ENCODE data around the gene TCTN2.
A peak's percentile ranks its signal among the peaks of the same experiment; 100 is the strongest.

The TCTN2 gene

DNA sequence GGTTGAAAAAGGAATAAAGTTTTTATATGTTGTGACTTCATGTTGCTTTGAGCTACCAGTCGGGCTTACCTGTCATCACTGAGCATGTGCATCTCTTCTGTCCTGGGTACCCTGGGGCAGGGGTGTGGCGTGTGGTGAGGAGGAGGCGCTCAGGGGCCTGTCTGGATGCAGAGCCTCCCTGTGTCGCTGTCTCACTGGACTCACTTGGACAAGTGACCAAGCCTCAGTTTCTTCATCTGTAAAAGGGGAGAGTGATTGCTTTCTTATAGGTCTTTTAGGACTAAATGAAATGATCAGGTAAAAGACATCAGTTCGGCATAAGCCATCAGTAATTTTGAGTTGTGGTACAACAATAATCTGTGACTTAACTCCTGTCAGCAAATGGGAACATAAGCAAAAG lies 63.4 kb downstream of the TCTN2 start:
- no peaks in the 10 kb centered on the region for H3K27me3 ChIP-seq
- no peak for TF ChIP-seq CTCF (IDR thresholded peaks at IDR 0.05; ENCODE audit: low read depth, low read length)
- peaks cover 53% of the 10 kb centered on the region for H3K36me3 ChIP-seq
- H3K4me1 ChIP-seq: no peaks in the 10 kb centered on the region
- H3K4me3 ChIP-seq (ENCODE audit: low read depth, low read length): no peak overlapping the region
- no peaks in the 10 kb centered on the region for H3K9me3 ChIP-seq
- DNase-seq: no peak

DNA sequence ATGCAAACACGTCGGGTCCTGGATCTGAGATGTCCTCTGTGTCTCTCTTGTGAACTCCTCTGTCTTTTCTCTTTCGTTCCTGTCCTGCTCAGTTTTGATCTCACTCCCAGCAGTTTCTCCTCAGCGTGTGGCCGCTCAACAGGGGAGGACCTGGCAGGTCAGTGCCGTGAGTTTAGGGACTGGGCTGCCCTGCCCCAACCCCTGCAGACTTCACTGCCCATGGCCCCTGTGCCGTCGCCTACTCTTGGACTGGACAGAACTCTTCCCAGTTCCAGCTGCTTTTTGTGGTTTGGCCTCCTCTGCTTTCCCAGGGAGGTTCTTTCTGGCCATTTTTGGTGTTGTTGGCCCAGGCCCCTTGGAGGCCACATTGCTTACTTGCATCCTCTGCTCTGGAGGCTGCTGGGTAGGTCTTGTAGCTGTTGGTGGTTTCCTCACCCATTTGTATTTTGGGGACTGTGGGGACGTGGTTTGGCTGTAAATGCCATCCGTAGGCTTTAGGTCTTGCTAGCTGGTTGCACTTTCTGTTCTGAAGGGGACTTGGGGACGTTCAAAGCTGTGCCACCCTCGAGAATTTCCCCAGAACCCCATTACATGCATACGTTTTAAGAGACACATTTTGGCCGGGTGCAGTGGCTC lies 71.1 kb downstream of the TCTN2 start:
- no peak for TF ChIP-seq CTCF (IDR thresholded peaks at IDR 0.05; ENCODE audit: low read depth, low read length)
- H3K9me3 ChIP-seq: no peaks in the 10 kb centered on the region
- H3K27me3 ChIP-seq: no peaks in the 10 kb centered on the region
- H3K4me1 ChIP-seq: no peaks in the 10 kb centered on the region
- H3K4me3 ChIP-seq (ENCODE audit: low read depth, low read length): no peak overlapping the region
- peaks cover 45% of the 10 kb centered on the region for H3K36me3 ChIP-seq
- no peak for DNase-seq

- peaks cover 35% of the 10 kb centered on the region for H3K36me3 ChIP-seq
- no peaks in the 10 kb centered on the region for H3K9me3 ChIP-seq
- TF ChIP-seq CTCF (IDR thresholded peaks at IDR 0.05; ENCODE audit: low read depth, low read length): no peak
- no peak overlapping the region for H3K4me3 ChIP-seq (ENCODE audit: low read depth, low read length)
- no peaks in the 10 kb centered on the region for H3K27me3 ChIP-seq
- DNase-seq: no peak
- H3K4me1 ChIP-seq: no peaks in the 10 kb centered on the region
Observed at GRCh38 chr12:123743002-123743401, 72.1 kb downstream of the TCTN2 start.

- Histone ChIP-seq H3K4me1 (no peaks in the 10 kb centered on the region), H3K36me3 (peaks cover 34% of the 10 kb centered on the region), H3K9me3 (no peaks in the 10 kb centered on the region), H3K27me3 (no peaks in the 10 kb centered on the region), H3K4me3 (ENCODE audit: low read depth, low read length) (no peak overlapping the region)
- peak; percentile 65 for TF ChIP-seq CTCF (IDR thresholded peaks at IDR 0.05; ENCODE audit: low read depth, low read length)
- DNase-seq: peak; percentile 55
Observed at GRCh38 chr12:123744836-123745235, 73.9 kb downstream of the TCTN2 start.

DNA sequence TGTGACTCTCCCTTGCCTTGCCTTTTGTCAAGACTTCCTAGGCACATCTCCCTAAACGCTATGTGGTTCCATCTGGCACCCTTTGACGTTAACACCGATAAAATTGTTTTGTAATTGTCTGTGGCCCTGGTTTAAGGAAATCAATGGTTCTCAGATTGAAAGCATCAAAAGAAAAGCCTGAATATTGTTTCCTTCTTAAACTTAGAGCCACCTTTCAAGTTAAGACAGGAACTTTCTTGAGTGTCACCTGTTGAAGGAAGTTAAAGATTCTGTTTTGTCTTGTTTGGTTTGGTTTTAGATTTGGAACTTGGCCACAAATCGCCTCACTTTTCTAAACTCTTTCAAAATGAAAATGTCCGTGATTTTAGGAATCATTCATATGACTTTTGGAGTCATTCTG lies 76.4 kb downstream of the TCTN2 start:
- Histone ChIP-seq H3K4me3 (ENCODE audit: low read depth, low read length) (no peak overlapping the region), H3K9me3 (no peaks in the 10 kb centered on the region), H3K36me3 (peaks cover 41% of the 10 kb centered on the region), H3K4me1 (no peaks in the 10 kb centered on the region), H3K27me3 (no peaks in the 10 kb centered on the region)
- no peak for TF ChIP-seq CTCF (IDR thresholded peaks at IDR 0.05; ENCODE audit: low read depth, low read length)
- DNase-seq: no peak

GRCh38 chr12:123748161-123748560 lies 77.2 kb downstream of the TCTN2 start:
- H3K36me3 ChIP-seq: peaks cover 39% of the 10 kb centered on the region

More at GRCh38 chr12:123748161-123748560, 77.2 kb downstream of the TCTN2 start:
- Histone ChIP-seq H3K4me3 (ENCODE audit: low read depth, low read length) (no peak overlapping the region), H3K9me3 (no peaks in the 10 kb centered on the region), H3K27me3 (no peaks in the 10 kb centered on the region), H3K4me1 (no peaks in the 10 kb centered on the region)
- no peak for DNase-seq
- TF ChIP-seq CTCF (IDR thresholded peaks at IDR 0.05; ENCODE audit: low read depth, low read length): no peak

Measured in BE2C (cell line).